GM19238 (cell line): ENCODE data around the gene PHF21B.

Experiments used
- DNase-seq: peaks from one replicate; pipeline ENCODE4 v3.0.0; 2011; ENCODE audit warnings: low spot score; ENCODE audit not compliant: insufficient read length

Gene PHF21B

GRCh38 chr22:44894321-44894720, 115.5 kb downstream of the PHF21B start:
- DNase-seq, result no peak

GRCh38 chr22:44893731-44894080, 116.1 kb downstream of the PHF21B start:
- DNase-seq, result no peak

- no peak for DNase-seq
Observed at GRCh38 chr22:44892803-44893730, 116.7 kb downstream of the PHF21B start.

- DNase-seq, result no peak
Observed at GRCh38 chr22:44892243-44892642, 117.6 kb downstream of the PHF21B start.

- no peak for DNase-seq
Observed at GRCh38 chr22:44891791-44892190, 118.0 kb downstream of the PHF21B start.

GRCh38 chr22:44891293-44891747, 118.5 kb downstream of the PHF21B start:
- no peak for DNase-seq

- DNase-seq, result no peak
Observed at GRCh38 chr22:44890416-44891292, 119.2 kb downstream of the PHF21B start.

- no peak for DNase-seq
Observed at GRCh38 chr22:44889255-44889878, 120.4 kb downstream of the PHF21B start.

- no peak for DNase-seq
Observed at GRCh38 chr22:44888491-44889254, 121.1 kb downstream of the PHF21B start.

- no peak for DNase-seq
Observed at GRCh38 chr22:44887941-44888366, 121.9 kb downstream of the PHF21B start.

GRCh38 chr22:44885806-44886360, 123.9 kb downstream of the PHF21B start:
- no peak for DNase-seq

- DNase-seq, result no peak
Observed at GRCh38 chr22:44884968-44885805, 124.6 kb downstream of the PHF21B start.

- no peak for DNase-seq
Observed at GRCh38 chr22:44884562-44884961, 125.2 kb downstream of the PHF21B start.

- no peak for DNase-seq
Observed at GRCh38 chr22:44883011-44883421, 126.8 kb downstream of the PHF21B start.

GRCh38 chr22:44882226-44882905, 127.4 kb downstream of the PHF21B start:
- no peak for DNase-seq

GRCh38 chr22:44881624-44882023, 128.2 kb downstream of the PHF21B start:
- no peak for DNase-seq

- DNase-seq, result no peak
Observed at GRCh38 chr22:44880610-44881290, 129.1 kb downstream of the PHF21B start.

GRCh38 chr22:44879301-44879680, 130.5 kb downstream of the PHF21B start:
- DNase-seq, result no peak
